WERI-Rb-1 (cell line): ENCODE results near the gene TSPAN11.
"Not testable (repeated sequence)": the region's sequence is repeated elsewhere in the genome, so short reads cannot be mapped to it uniquely, and the experiment has no call there.

Experiments used
- DNase-seq: peaks from one replicate; pipeline ENCODE4 v3.0.0-alpha.2; 2020
- H3K27ac ChIP-seq: fragments of 250-450 bp; sonication (Bioruptor Pico); 2 replicates; pipeline ENCODE4 v1.5.1; 2020; ENCODE audit warnings: mild to moderate bottlenecking, moderate library complexity
- H3K27me3 ChIP-seq: fragments of 250-450 bp; sonication (Bioruptor Pico); 2 replicates; pipeline ENCODE4 v1.5.1; 2021; ENCODE audit warnings: mild to moderate bottlenecking, low read depth, moderate library complexity; ENCODE audit not compliant: insufficient read depth, severe bottlenecking
- H3K36me3 ChIP-seq: fragments of 250-450 bp; sonication (Bioruptor Pico); 2 replicates; pipeline ENCODE4 v1.5.1; 2020; ENCODE audit warnings: mild to moderate bottlenecking, moderate library complexity
- H3K4me3 ChIP-seq: 2 replicates; pipeline ENCODE4 v1.5.1; 2011; ENCODE audit warnings: low read depth, mild to moderate bottlenecking, control low read depth, low read length
- H3K9me3 ChIP-seq: fragments of 250-450 bp; sonication (Bioruptor Pico); 2 replicates; pipeline ENCODE4 v1.5.1; 2021; ENCODE audit warnings: mild to moderate bottlenecking, moderate library complexity; ENCODE audit not compliant: severe bottlenecking
- TF ChIP-seq, protein P1 (sequence below): IDR thresholded peaks from 2 replicates; pipeline ENCODE4 v1.5.1; 2011; ENCODE audit warnings: low read depth, mild to moderate bottlenecking, control low read depth, inconsistent platforms, low read length

Gene TSPAN11

DNA sequence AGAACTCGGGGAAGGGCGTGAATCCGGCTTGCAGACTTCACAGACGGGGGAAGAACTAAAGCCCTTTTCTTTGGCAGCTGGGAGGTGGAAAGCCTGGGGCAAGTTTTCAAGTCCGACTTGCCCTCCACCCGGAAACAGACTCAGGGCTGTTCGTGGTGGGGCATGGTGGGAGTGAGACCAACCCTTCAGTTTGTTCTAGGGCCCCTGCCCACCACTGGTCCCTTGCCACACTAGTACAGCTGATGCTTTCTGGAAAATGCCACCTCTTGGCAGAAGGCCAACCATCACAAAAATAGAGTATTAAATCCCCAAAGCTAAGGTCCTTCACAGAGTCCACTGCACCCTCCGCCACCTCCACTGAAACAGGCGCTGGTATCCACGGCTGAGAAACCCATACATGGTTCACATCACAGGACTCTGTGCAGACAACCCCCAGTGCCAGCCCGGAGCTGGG lies 96.8 kb downstream of the TSPAN11 start:
- no peak overlapping the region for H3K27ac ChIP-seq
- DNase-seq: no peak

DNA sequence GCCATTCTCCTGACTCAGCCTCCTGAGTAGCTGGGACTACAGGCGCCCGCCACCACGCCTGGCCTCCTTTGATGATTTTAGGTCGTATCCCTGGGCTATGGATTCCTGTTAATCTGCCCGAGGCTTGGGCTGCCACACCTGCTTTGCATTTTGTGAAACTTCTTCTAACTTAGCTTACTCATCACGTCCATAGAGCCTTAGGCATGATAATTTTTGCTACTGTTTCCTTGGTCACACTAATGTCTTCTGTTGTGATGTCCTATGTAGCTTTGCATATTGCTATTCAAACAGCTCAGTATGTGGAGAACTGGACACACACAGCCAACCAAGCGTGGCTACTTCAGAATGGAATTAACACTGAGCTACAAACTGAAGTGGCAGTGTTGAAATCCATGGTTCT lies 99.7 kb downstream of the TSPAN11 start:
- Histone ChIP-seq H3K27me3 (no peaks in the 10 kb centered on the region), H3K4me3 (no peak overlapping the region), H3K36me3 (no peaks in the 10 kb centered on the region), H3K9me3 (peaks cover 3% of the 10 kb centered on the region), H3K27ac (no peak overlapping the region)
- TF ChIP-seq, protein P1, sequence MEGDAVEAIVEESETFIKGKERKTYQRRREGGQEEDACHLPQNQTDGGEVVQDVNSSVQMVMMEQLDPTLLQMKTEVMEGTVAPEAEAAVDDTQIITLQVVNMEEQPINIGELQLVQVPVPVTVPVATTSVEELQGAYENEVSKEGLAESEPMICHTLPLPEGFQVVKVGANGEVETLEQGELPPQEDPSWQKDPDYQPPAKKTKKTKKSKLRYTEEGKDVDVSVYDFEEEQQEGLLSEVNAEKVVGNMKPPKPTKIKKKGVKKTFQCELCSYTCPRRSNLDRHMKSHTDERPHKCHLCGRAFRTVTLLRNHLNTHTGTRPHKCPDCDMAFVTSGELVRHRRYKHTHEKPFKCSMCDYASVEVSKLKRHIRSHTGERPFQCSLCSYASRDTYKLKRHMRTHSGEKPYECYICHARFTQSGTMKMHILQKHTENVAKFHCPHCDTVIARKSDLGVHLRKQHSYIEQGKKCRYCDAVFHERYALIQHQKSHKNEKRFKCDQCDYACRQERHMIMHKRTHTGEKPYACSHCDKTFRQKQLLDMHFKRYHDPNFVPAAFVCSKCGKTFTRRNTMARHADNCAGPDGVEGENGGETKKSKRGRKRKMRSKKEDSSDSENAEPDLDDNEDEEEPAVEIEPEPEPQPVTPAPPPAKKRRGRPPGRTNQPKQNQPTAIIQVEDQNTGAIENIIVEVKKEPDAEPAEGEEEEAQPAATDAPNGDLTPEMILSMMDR: no peak
- no peak for DNase-seq

More for the DNA sequence above, 96.8 kb downstream of the TSPAN11 start:
- Histone ChIP-seq H3K36me3 (no peaks in the 10 kb centered on the region), H3K9me3 (peaks cover 3% of the 10 kb centered on the region), H3K4me3 (no peak overlapping the region), H3K27me3 (no peaks in the 10 kb centered on the region)
- TF ChIP-seq, protein P1: no peak

DNA sequence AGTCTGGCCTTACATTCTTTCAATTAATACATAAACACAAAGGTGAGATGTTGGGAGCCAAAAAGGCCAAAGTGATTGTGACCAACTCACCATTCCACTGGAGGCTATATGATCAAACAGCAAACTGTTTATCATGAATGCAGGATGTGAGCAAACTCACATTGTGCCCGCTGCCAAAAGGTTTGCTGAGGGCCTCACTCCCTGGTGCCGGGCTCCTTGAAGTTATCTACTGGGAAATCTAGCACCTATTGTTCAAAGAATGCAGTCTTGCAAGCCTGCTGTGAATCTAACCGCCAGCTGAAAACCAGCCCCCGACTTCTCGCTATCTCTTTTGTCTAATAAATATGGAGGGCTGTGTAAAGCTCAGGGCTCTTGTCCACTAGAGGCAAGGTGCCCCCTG lies 100.5 kb downstream of the TSPAN11 start:
- not testable (repeated sequence) for H3K27me3 ChIP-seq, DNase-seq, H3K36me3 ChIP-seq, H3K9me3 ChIP-seq, H3K27ac ChIP-seq, H3K4me3 ChIP-seq

DNA sequence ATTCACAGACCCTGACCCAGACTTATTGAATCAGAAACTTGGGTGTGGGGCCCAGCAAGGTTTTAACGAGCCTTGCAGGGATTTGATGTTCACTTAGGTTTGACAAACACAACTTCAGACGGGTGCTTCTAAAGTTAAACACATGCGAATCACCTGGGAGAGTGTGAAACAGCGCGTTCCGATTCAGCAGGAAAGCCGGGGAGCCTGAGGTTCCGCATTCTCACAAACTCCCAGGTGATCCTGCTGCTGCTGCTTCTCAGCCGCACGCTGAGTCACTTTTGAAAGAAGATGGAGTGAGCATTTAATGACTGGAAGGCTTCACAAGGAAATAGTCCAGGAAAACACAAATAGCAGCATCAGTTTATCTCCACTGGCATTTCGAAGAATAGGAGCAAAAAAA lies 102.9 kb downstream of the TSPAN11 start:
- H3K27me3 ChIP-seq: no peaks in the 10 kb centered on the region
- H3K4me3 ChIP-seq: no peak overlapping the region
- DNase-seq: no peak
- H3K27ac ChIP-seq: no peak overlapping the region
- H3K36me3 ChIP-seq: no peaks in the 10 kb centered on the region
- TF ChIP-seq, protein P1: no peak
- peaks cover 3% of the 10 kb centered on the region for H3K9me3 ChIP-seq

DNA sequence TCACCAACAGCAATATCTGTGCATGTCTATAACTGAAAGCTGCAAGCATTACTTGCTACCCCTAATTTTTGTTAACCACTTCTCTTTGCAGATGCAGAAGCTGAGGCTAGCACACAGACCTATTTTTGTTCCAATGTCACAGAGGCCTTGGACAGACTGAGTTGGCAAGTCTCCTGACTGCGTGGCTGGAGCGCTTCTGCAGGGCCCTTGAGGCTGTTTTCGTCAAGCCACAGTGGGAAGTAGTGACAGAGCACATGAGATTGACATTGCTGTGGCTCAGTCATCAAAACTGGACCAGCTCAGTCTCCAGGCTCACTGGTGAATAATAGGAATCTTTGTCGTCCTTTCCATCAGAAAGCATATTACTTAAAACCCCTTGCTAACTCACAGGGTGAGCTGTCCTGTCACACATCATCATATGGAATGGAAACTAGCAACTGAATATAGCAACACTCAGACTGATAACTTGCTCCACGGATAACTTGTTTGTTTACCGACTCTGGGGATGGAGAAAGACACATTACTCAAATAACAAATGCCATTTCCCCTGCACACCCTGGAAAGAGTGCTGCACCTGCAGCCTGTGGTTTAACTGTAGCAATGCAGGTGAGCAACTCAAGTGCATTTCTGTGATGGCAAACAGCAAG lies 103.5 kb downstream of the TSPAN11 start:
- H3K36me3 ChIP-seq: no peaks in the 10 kb centered on the region
- DNase-seq: no peak
- TF ChIP-seq, protein P1: no peak
- H3K27ac ChIP-seq: no peak overlapping the region
- H3K4me3 ChIP-seq: no peak overlapping the region
- H3K27me3 ChIP-seq: no peaks in the 10 kb centered on the region
- H3K9me3 ChIP-seq: peaks cover 2% of the 10 kb centered on the region

DNA sequence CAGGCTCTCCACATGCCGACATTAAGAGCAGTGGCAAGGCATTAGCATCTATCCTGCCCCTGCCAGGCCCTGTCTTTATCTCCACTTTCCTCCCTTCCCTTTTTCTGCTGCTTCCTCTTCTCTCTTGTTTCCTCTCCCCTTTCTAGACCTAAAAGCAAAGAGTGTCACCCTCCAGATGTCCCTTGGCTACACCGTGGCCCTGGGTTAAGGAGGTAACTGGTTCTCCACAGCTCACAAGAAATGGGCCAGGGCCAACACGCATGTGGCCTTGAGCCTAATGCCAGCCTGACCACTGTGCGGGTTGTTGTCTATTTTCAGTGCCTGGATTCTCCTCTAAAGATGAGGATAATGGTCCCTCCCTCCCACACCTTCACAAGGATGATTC lies 105.4 kb downstream of the TSPAN11 start:
- Histone ChIP-seq H3K27ac (no peak overlapping the region), H3K4me3 (no peak overlapping the region)

More for the DNA sequence above, 105.4 kb downstream of the TSPAN11 start:
- TF ChIP-seq, protein P1: no peak
- Histone ChIP-seq H3K27me3 (no peaks in the 10 kb centered on the region), H3K9me3 (no peaks in the 10 kb centered on the region), H3K36me3 (no peaks in the 10 kb centered on the region)
- no peak for DNase-seq
